Measurements from ENCODE around the gene TSPY8. TPM values are rescaled to one million over a fixed set of nuclear protein-coding genes. Genes with fewer than 3 reads are reported as not detected.
"Not testable (repeated sequence)": the region's sequence is repeated elsewhere in the genome, so short reads cannot be mapped to it uniquely, and the experiment has no call there.

TSPY8 gene
- polyA plus RNA-seq (ENCODE audit: insufficient read length) = not detected

GRCh38 chrY:9357497-9357896 is at the start of gene TSPY8:
Gene TSPY8 (plus strand): TSS chrY:9357797. CDS start chrY:9357843, 46 bp downstream.
- DNase-seq = not testable (repeated sequence)

GRCh38 chrY:9320996-9321395 is 36.6 kb upstream of the TSPY8 start:
- no peak for DNase-seq

GRCh38 chrY:9337164-9337563 is 20.4 kb upstream of the TSPY8 start, which contains the start of gene TSPY4:
Gene TSPY4 (plus strand): TSS chrY:9337464. CDS start chrY:9337510, 46 bp downstream.
- DNase-seq = not testable (repeated sequence)

- DNase-seq = not testable (repeated sequence)
Observed at GRCh38 chrY:9396527-9396926, 38.9 kb downstream of the TSPY8 start.

GRCh38 chrY:9398121-9398520 is 40.5 kb downstream of the TSPY8 start, which contains the start of gene TSPY3:
Gene TSPY3 (plus strand): TSS chrY:9398421. CDS start chrY:9398467, 46 bp downstream.
- not testable (repeated sequence) for DNase-seq

Other genes starting within 250 kb of the TSPY8 start
- not detected for gene TSPY4, start 20.3 kb upstream of the TSPY8 start, polyA plus RNA-seq (ENCODE audit: insufficient read length)
- not detected for gene TSPY3, start 40.6 kb downstream of the TSPY8 start, polyA plus RNA-seq (ENCODE audit: insufficient read length)
- not detected for gene TSPY1, start 109.2 kb downstream of the TSPY8 start, polyA plus RNA-seq (ENCODE audit: insufficient read length)
- not detected for gene TSPY9, start 129.5 kb downstream of the TSPY8 start, polyA plus RNA-seq (ENCODE audit: insufficient read length)
- not detected for gene TSPY10, start 170.1 kb downstream of the TSPY8 start, polyA plus RNA-seq (ENCODE audit: insufficient read length)